HEK293 (cell line): ENCODE data around the gene CHAC1.

Experiments used
- GFI1B ChIP-seq: fragments of 450-650 bp; formaldehyde crosslinking; IDR thresholded peaks from 2 replicates; pipeline ENCODE4 v1.5.1; 2016; ENCODE audit warnings: missing biosample characterization, missing genetic modification characterization
- GLIS1 ChIP-seq: fragments of 450-650 bp; formaldehyde crosslinking; IDR thresholded peaks from 2 replicates; pipeline ENCODE4 v1.5.1; 2016; ENCODE audit warnings: missing biosample characterization, missing genetic modification characterization
- KLF7 ChIP-seq: fragments of 450-650 bp; formaldehyde crosslinking; IDR thresholded peaks from 2 replicates; pipeline ENCODE4 v1.5.1; 2016; ENCODE audit warnings: missing biosample characterization, missing genetic modification characterization, borderline replicate concordance
- KLF8 ChIP-seq: fragments of 450-650 bp; formaldehyde crosslinking; IDR thresholded peaks from 2 replicates; pipeline ENCODE4 v1.5.1; 2016; ENCODE audit warnings: missing biosample characterization, missing genetic modification characterization
- OSR2 ChIP-seq: fragments of 450-650 bp; formaldehyde crosslinking; IDR thresholded peaks from 2 replicates; pipeline ENCODE4 v1.5.1; 2016; ENCODE audit warnings: missing biosample characterization, missing genetic modification characterization
- PRDM4 ChIP-seq: fragments of 450-650 bp; formaldehyde crosslinking; IDR thresholded peaks from 2 replicates; pipeline ENCODE4 v1.5.1; 2017; ENCODE audit warnings: missing biosample characterization, missing genetic modification characterization
- SP2 ChIP-seq: fragments of 450-650 bp; formaldehyde crosslinking; IDR thresholded peaks from 2 replicates; pipeline ENCODE4 v1.5.1; 2016; ENCODE audit warnings: missing biosample characterization, missing genetic modification characterization
- SP7 ChIP-seq: fragments of 450-650 bp; formaldehyde crosslinking; IDR thresholded peaks from 2 replicates; pipeline ENCODE4 v1.5.1; 2016; ENCODE audit warnings: missing biosample characterization, missing genetic modification characterization
- ZBTB11 ChIP-seq: fragments of 450-650 bp; formaldehyde crosslinking; conservative IDR thresholded peaks from 2 replicates; pipeline ENCODE4 v1.5.1; 2016; ENCODE audit warnings: low read depth, missing biosample characterization, missing genetic modification characterization
- ZBTB17 ChIP-seq: fragments of 450-650 bp; formaldehyde crosslinking; IDR thresholded peaks from 2 replicates; pipeline ENCODE4 v1.5.1; 2016; ENCODE audit warnings: missing biosample characterization, missing genetic modification characterization
- ZBTB44 ChIP-seq: fragments of 450-650 bp; IDR thresholded peaks from 2 replicates; pipeline ENCODE4 v1.5.1; 2018; ENCODE audit warnings: missing biosample characterization, mild to moderate bottlenecking, missing genetic modification characterization
- ZBTB48 ChIP-seq: fragments of 450-650 bp; formaldehyde crosslinking; IDR thresholded peaks from 2 replicates; pipeline ENCODE4 v1.5.1; 2016; ENCODE audit warnings: missing biosample characterization, missing genetic modification characterization
- ZBTB8A ChIP-seq: fragments of 450-650 bp; formaldehyde crosslinking; IDR thresholded peaks from 2 replicates; pipeline ENCODE4 v1.5.1; 2016; ENCODE audit warnings: missing biosample characterization, missing genetic modification characterization
- ZIC2 ChIP-seq: fragments of 450-650 bp; formaldehyde crosslinking; IDR thresholded peaks from 2 replicates; pipeline ENCODE4 v1.5.1; 2016; ENCODE audit warnings: missing biosample characterization, missing genetic modification characterization
- ZNF335 ChIP-seq: fragments of 450-650 bp; formaldehyde crosslinking; conservative IDR thresholded peaks from 2 replicates; pipeline ENCODE4 v1.5.1; 2016; ENCODE audit warnings: missing biosample characterization, missing genetic modification characterization
- ZNF391 ChIP-seq: fragments of 450-650 bp; formaldehyde crosslinking; IDR thresholded peaks from 2 replicates; pipeline ENCODE4 v1.5.1; 2016; ENCODE audit warnings: low read depth, missing biosample characterization, missing genetic modification characterization, borderline replicate concordance
- ZNF394 ChIP-seq: fragments of 450-650 bp; formaldehyde crosslinking; IDR thresholded peaks from 2 replicates; pipeline ENCODE4 v1.5.1; 2016; ENCODE audit warnings: missing biosample characterization, missing genetic modification characterization, mild to moderate bottlenecking, moderate library complexity, borderline replicate concordance
- ZNF501 ChIP-seq: fragments of 450-650 bp; formaldehyde crosslinking; IDR thresholded peaks from 2 replicates; pipeline ENCODE4 v1.5.1; 2016; ENCODE audit warnings: missing biosample characterization, missing genetic modification characterization
- ZNF660 ChIP-seq: fragments of 450-650 bp; IDR thresholded peaks from 2 replicates; pipeline ENCODE4 v1.5.1; 2018; ENCODE audit warnings: missing biosample characterization, mild to moderate bottlenecking, missing genetic modification characterization
- ZNF76 ChIP-seq: fragments of 450-650 bp; formaldehyde crosslinking; IDR thresholded peaks from 2 replicates; pipeline ENCODE4; 2016; ENCODE audit warnings: low read depth, missing biosample characterization, missing genetic modification characterization, borderline replicate concordance
- ZNF843 ChIP-seq: fragments of 450-650 bp; formaldehyde crosslinking; IDR thresholded peaks from 2 replicates; pipeline ENCODE4 v1.5.1; 2016; ENCODE audit warnings: missing biosample characterization, missing genetic modification characterization
- ZXDB ChIP-seq: fragments of 450-650 bp; formaldehyde crosslinking; IDR thresholded peaks from 2 replicates; pipeline ENCODE4 v1.5.1; 2016; ENCODE audit warnings: missing biosample characterization, missing genetic modification characterization

The CHAC1 gene

GRCh38 chr15:40928821-40929659 lies 24.2 kb upstream of the CHAC1 start, which contains the start of gene DLL4 (continued):
- TF ChIP-seq ZNF391 (tag by site-specific recombination): no peak
- TF ChIP-seq KLF7 (tag by site-specific recombination): no peak
- TF ChIP-seq PRDM4: peak; percentile 47; the same call in 1 of the 2 replicates
- peak; percentile 24 for TF ChIP-seq ZIC2 (tag by site-specific recombination)
- TF ChIP-seq SP2: peak; percentile 78
- TF ChIP-seq ZBTB44 (tag by site-specific recombination): 0 out of 2 replicates have a peak, but pooled peaks have one; percentile 32
- TF ChIP-seq ZBTB17 (tag by site-specific recombination): peak; percentile 41
- TF ChIP-seq SP7 (tag by site-specific recombination): peak; percentile 58; the same call in 1 of the 2 replicates
- TF ChIP-seq ZNF335 (tag by site-specific recombination): peak; percentile 56
- TF ChIP-seq ZNF843 (tag by site-specific recombination): no peak
- peak; percentile 52 for TF ChIP-seq GLIS1 (tag by site-specific recombination)
- TF ChIP-seq KLF8 (tag by site-specific recombination): no peak; the same call in 1 of the 2 replicates
- peak; percentile 78; the same call in 1 of the 2 replicates for TF ChIP-seq ZBTB8A (tag by site-specific recombination)
- TF ChIP-seq ZNF501: peak; percentile 49; the same call in 1 of the 2 replicates
- TF ChIP-seq ZXDB (tag by site-specific recombination): 0 out of 2 replicates have a peak, but pooled peaks have one; percentile 9
- TF ChIP-seq OSR2 (tag by site-specific recombination): peak; percentile 44; the same call in 1 of the 2 replicates
- no peak for TF ChIP-seq ZBTB11 (tag by site-specific recombination)
- peak; percentile 57; the same call in 1 of the 2 replicates for TF ChIP-seq ZNF660
- 0 out of 2 replicates have a peak, but pooled peaks have one; percentile 0 for TF ChIP-seq ZBTB48 (tag by site-specific recombination)
- TF ChIP-seq ZNF76 (tag by site-specific recombination): peak; percentile 63; the same call in 1 of the 2 replicates
- TF ChIP-seq GFI1B (tag by site-specific recombination): peak; percentile 14; the same call in 1 of the 2 replicates
- TF ChIP-seq ZNF394 (tag by site-specific recombination): peak; percentile 43; the same call in 1 of the 2 replicates
